GM06990 (cell line): ENCODE results near the gene IER3.

Source experiments
- DNase-seq: peaks from one replicate; pipeline ENCODE4 v3.0.0-alpha.2; 2011; ENCODE audit not compliant: insufficient read length; ENCODE audit errors: extremely low read depth
- H3K27me3 ChIP-seq: replicated peaks from 2 replicates; pipeline ENCODE4 v1.6.0; 2011; ENCODE audit warnings: low read length; ENCODE audit not compliant: control insufficient read depth, insufficient read depth
- H3K36me3 ChIP-seq: 2 replicates; pipeline ENCODE4 v1.5.1; 2011; ENCODE audit warnings: low read length; ENCODE audit not compliant: control insufficient read depth, insufficient read depth
- H3K4me3 ChIP-seq: replicated peaks from 2 replicates; pipeline ENCODE4 v1.5.1; 2011; ENCODE audit warnings: low read depth, mild to moderate bottlenecking, control low read depth, low read length
- TF ChIP-seq, protein P1 (sequence below): IDR thresholded peaks from 2 replicates; pipeline ENCODE4 v1.5.1; 2011; ENCODE audit warnings: low read length, control low read depth, mild to moderate bottlenecking, inconsistent platforms; ENCODE audit not compliant: insufficient read depth, poor library complexity, severe bottlenecking

The IER3 gene

DNA sequence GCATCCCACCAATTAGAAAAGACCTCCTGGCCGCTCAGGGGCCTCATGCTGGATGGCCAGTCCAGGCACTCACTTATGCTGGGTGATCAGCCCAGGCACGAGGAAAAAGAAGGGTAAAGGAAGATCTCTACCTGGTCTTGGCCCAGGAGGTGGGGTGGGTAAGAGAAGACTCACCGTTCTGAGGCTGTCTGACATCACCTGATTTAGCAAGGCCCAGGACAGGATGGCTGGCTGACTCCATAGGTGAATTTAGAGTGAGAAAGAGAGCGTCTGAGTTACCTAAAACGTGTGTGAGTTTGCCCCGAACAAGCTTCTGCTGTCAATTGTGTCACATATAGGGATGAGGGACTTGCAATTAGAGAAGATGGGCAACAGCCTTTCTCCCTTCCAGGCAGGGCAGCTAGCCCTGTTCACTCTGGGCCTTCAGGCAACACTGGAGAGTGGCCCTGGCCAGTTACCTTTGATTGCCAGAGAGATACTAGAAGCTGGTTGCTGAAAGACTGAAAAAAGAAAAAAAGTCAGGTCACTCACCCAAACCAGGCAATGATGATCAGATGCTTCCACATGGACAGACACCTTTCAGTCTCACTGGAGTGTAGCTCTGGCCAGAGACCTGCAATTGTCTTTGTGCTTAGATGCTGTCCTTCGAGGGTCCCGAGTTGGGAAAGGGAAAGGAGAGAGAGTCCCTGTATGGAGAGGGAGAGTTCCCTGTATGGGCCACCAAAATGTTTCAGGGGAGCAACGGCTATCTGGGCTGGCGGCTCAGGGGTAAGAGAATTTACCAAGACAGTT, 35.7 kb upstream of the IER3 start:
- H3K27me3 ChIP-seq = no peaks in the 10 kb centered on the region
- TF ChIP-seq, protein P1, sequence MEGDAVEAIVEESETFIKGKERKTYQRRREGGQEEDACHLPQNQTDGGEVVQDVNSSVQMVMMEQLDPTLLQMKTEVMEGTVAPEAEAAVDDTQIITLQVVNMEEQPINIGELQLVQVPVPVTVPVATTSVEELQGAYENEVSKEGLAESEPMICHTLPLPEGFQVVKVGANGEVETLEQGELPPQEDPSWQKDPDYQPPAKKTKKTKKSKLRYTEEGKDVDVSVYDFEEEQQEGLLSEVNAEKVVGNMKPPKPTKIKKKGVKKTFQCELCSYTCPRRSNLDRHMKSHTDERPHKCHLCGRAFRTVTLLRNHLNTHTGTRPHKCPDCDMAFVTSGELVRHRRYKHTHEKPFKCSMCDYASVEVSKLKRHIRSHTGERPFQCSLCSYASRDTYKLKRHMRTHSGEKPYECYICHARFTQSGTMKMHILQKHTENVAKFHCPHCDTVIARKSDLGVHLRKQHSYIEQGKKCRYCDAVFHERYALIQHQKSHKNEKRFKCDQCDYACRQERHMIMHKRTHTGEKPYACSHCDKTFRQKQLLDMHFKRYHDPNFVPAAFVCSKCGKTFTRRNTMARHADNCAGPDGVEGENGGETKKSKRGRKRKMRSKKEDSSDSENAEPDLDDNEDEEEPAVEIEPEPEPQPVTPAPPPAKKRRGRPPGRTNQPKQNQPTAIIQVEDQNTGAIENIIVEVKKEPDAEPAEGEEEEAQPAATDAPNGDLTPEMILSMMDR = no peak
- DNase-seq = no peak
- H3K4me3 ChIP-seq = no peak overlapping the region
- no peaks in the 10 kb centered on the region for H3K36me3 ChIP-seq

DNA sequence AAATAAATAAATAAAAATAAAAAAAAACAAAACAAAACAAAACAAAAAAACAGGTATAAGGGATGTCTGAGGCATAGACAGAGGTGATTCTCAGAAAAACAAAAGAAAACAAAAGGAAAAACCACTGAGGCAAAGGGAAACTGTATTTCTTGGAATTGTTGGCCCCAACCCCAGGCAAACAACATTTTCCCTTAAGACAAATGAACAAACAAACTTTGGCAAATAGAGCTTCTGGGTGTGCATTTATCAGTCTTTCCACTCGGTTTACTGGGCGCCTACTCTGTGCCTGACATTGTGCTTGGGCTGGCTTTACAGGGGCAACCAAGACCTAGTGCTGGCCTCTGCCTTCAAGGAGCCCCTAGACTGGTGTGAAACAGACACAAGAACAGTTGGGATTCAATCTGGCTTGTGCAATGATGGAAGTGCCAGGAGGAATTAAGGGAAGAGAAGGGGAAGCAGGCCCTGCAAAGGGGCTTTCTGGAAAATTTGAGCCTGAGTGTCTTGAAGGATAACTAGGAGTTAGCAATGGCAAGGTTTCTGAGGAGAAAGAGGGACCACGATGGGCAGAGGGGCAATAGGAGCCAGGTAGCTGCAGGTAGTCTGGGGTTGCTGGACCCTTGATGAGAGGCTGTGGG, 33.8 kb upstream of the IER3 start:
- TF ChIP-seq, protein P1 = no peak
- H3K4me3 ChIP-seq = no peak overlapping the region
- no peak for DNase-seq
- no peaks in the 10 kb centered on the region for H3K36me3 ChIP-seq
- H3K27me3 ChIP-seq = no peaks in the 10 kb centered on the region

DNA sequence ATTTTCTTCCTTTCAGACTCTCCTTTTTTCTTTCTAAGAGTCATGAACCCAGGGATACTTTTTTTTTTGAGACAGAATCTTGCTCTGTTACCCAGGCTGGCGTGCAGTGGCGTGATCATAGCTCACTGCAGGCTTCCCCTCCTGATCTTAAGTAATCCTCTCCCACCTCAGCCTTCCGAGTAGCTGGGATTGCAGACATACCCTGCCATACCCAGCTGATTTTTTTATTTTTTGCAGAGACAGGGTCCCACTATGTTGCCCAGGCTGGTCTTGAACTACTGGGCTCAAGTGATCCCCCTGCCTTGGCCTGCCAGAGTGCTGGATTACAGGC, 32.8 kb upstream of the IER3 start:
- TF ChIP-seq, protein P1 = no peak
- Histone ChIP-seq H3K36me3 (no peaks in the 10 kb centered on the region), H3K27me3 (no peaks in the 10 kb centered on the region), H3K4me3 (no peak overlapping the region)
- no peak for DNase-seq

DNA sequence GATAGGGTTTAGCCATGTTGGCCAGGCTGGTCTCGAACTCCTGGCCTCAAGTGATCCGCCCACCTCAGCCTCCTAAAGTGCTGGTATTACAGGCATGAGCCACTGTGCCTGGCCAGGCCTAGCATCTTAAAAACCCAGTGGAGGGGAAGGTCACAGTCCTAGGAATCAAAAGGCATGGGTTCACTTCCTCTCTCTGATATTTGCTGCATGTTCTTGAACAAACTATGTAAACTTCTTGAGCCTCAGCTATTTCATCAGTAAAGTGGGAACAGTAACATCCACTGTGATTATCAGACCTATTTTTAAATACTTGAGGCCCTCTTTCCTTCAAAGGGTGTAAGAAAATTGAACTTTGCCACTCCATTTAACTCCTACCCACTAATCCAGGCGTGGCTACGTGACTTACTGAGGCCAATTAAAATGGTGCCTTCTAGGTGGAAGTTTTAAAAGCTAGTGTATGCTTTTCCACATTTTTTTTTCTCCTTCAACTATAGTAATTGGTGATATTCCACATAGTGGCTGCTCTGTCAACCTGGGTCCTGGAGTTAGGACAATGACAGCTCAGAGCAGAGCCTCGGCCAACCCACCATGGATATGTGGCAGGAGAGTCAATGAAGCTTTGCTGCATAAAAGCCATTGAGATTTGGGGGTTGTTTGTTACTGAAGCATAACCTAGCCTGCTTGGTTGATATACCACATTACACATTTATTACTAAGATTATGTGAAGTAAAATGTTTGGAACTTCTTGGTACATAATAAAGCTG, 32.2 kb upstream of the IER3 start:
- Histone ChIP-seq H3K4me3 (no peak overlapping the region), H3K36me3 (no peaks in the 10 kb centered on the region), H3K27me3 (no peaks in the 10 kb centered on the region)
- DNase-seq = no peak
- TF ChIP-seq, protein P1 = no peak

DNA sequence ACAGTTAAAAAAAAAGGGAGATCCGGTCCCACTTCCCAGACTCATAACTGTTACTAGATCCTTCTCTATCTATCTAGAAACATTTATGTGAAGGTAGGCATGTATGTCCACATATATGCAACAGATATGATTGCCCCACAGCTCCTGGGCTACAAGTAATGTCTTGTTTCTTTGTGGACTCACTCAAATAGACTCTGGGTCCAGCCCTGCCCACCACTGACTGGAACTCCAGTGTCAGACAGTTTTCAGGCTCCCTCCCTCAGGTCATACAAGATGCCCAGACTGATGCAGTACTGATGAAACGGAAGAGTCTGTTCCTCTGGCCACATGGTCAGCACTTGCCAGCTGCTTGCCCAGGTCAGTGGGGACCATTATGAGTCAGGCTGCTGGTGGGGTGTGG, 30.8 kb upstream of the IER3 start:
- Histone ChIP-seq H3K27me3 (no peaks in the 10 kb centered on the region), H3K36me3 (no peaks in the 10 kb centered on the region), H3K4me3 (no peak overlapping the region)
- TF ChIP-seq, protein P1 = no peak
- no peak for DNase-seq
